ENCODE measurements around the gene NPNT. TPM values are rescaled to one million over a fixed set of nuclear protein-coding genes. Genes with fewer than 3 reads are reported as not detected.
A peak's percentile ranks its signal among the peaks of the same experiment; 100 is the strongest.

Gene NPNT
- total RNA-seq, 1 experiment from 2014 or later = 42.1 TPM

GRCh38 chr4:105946771-105947170 lies 51.5 kb downstream of the NPNT start:
- H3K36me3 ChIP-seq (ENCODE audit: control insufficient read depth, insufficient read depth, low read length) = no peaks in the 10 kb centered on the region; the same call in 1 of the 2 replicates
- Mint-ChIP-seq H3K27ac (ENCODE audit: unreplicated experiment) (no peak overlapping the region), H3K4me1 (ENCODE audit: low read depth, unreplicated experiment) (no peaks in the 10 kb centered on the region), H3K4me3 (ENCODE audit: unreplicated experiment) (no peak overlapping the region), H3K9me3 (ENCODE audit: unreplicated experiment) (no peaks in the 10 kb centered on the region), H3K36me3 (ENCODE audit: insufficient read depth, unreplicated experiment) (no peaks in the 10 kb centered on the region), H3K27me3 (ENCODE audit: insufficient read depth, unreplicated experiment) (no peaks in the 10 kb centered on the region)
- DNase-seq = peak; percentile 34 to 40
- peaks cover 11% of the 10 kb centered on the region; the same call in 1 of the 2 replicates for H3K9me3 ChIP-seq
- H3K4me3 ChIP-seq (ENCODE audit: low read depth, low read length) = no peak overlapping the region
- intact Hi-C loops (cut with micrococcal nuclease; ENCODE audit: unreplicated experiment) = no loop called here
- TF ChIP-seq CTCF (IDR thresholded peaks at IDR 0.05; ENCODE audit: insufficient read depth in 1 of 2, low read depth in 1 of 2, low read length in 1 of 2, severe bottlenecking in 1 of 2, unreplicated experiment in 1 of 2) = no peak
- ChIA-PET CTCF (no interaction called here), POLR2A (no interaction called here)
- no peaks in the 10 kb centered on the region for H3K4me1 ChIP-seq
- BruUV-seq (replicated peaks) = no TSS peak
- H3K27me3 ChIP-seq (replicated peaks; ENCODE audit: control insufficient read depth, insufficient read depth, low read length) = no peaks in the 10 kb centered on the region

GRCh38 chr4:105950701-105951100 lies 55.4 kb downstream of the NPNT start:
- no peak overlapping the region for H3K4me3 ChIP-seq (ENCODE audit: low read depth, low read length)
- no peak for TF ChIP-seq CTCF (IDR thresholded peaks at IDR 0.05; ENCODE audit: insufficient read depth in 1 of 2, low read depth in 1 of 2, low read length in 1 of 2, severe bottlenecking in 1 of 2, unreplicated experiment in 1 of 2)
- peaks cover 11% of the 10 kb centered on the region for H3K9me3 ChIP-seq
- CTCF ChIA-PET = no interaction called here
- no peaks in the 10 kb centered on the region; the same call in 1 of the 2 replicates for H3K36me3 ChIP-seq (ENCODE audit: control insufficient read depth, insufficient read depth, low read length)
- intact Hi-C loops (cut with micrococcal nuclease; ENCODE audit: unreplicated experiment) = no loop called here
- DNase-seq = no peak
- H3K4me3 Mint-ChIP-seq (ENCODE audit: unreplicated experiment) = no peak overlapping the region
- no peaks in the 10 kb centered on the region for H3K36me3 Mint-ChIP-seq (ENCODE audit: insufficient read depth, unreplicated experiment)
- BruUV-seq (replicated peaks) = no TSS peak
- no peaks in the 10 kb centered on the region for H3K4me1 Mint-ChIP-seq (ENCODE audit: low read depth, unreplicated experiment)
- no peaks in the 10 kb centered on the region for H3K9me3 Mint-ChIP-seq (ENCODE audit: unreplicated experiment)
- H3K27me3 ChIP-seq (replicated peaks; ENCODE audit: control insufficient read depth, insufficient read depth, low read length) = no peaks in the 10 kb centered on the region
- H3K27ac Mint-ChIP-seq (ENCODE audit: unreplicated experiment) = no peak overlapping the region
- H3K4me1 ChIP-seq = no peaks in the 10 kb centered on the region
- no peaks in the 10 kb centered on the region for H3K27me3 Mint-ChIP-seq (ENCODE audit: insufficient read depth, unreplicated experiment)
- POLR2A ChIA-PET = no interaction called here

DNA sequence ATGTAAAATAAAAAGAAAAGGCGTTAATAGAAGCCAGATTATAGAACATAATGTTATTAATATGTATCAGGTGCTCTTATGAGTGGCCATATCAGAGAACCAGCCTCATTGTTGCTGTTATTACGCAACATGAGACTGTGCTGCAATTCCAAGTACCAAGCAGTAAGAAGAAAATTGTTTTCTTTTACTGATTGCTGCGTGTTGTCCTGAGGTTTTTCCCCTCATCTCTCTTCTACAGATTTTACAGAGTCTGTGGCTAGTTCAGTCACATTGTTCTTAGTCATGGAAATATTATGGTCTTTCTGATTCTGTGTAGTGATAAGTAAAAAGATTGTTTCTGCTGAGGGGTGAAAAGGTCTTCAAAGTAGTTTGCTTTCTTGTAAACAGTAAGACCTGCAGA lies 55.9 kb downstream of the NPNT start:
- TF ChIP-seq CTCF (IDR thresholded peaks at IDR 0.05; ENCODE audit: insufficient read depth in 1 of 2, low read depth in 1 of 2, low read length in 1 of 2, severe bottlenecking in 1 of 2, unreplicated experiment in 1 of 2) = no peak
- H3K27ac Mint-ChIP-seq (ENCODE audit: unreplicated experiment) = no peak overlapping the region
- no peaks in the 10 kb centered on the region for H3K4me1 Mint-ChIP-seq (ENCODE audit: low read depth, unreplicated experiment)
- POLR2A ChIA-PET = no interaction called here
- H3K9me3 Mint-ChIP-seq (ENCODE audit: unreplicated experiment) = no peaks in the 10 kb centered on the region
- no TSS peak for BruUV-seq (replicated peaks)
- no peak overlapping the region for H3K4me3 ChIP-seq (ENCODE audit: low read depth, low read length)
- H3K27me3 ChIP-seq (replicated peaks; ENCODE audit: control insufficient read depth, insufficient read depth, low read length) = no peaks in the 10 kb centered on the region
- intact Hi-C loops (cut with micrococcal nuclease; ENCODE audit: unreplicated experiment) = no loop called here
- DNase-seq = no peak
- no peaks in the 10 kb centered on the region for H3K4me1 ChIP-seq
- CTCF ChIA-PET = no interaction called here
- no peaks in the 10 kb centered on the region; the same call in 1 of the 2 replicates for H3K36me3 ChIP-seq (ENCODE audit: control insufficient read depth, insufficient read depth, low read length)
- peaks cover 7% of the 10 kb centered on the region for H3K9me3 ChIP-seq
- H3K36me3 Mint-ChIP-seq (ENCODE audit: insufficient read depth, unreplicated experiment) = no peaks in the 10 kb centered on the region
- no peak overlapping the region for H3K4me3 Mint-ChIP-seq (ENCODE audit: unreplicated experiment)
- H3K27me3 Mint-ChIP-seq (ENCODE audit: insufficient read depth, unreplicated experiment) = no peaks in the 10 kb centered on the region

Measured in Caco-2 (cell line).